ENCODE data around the gene ESAM. TPM values are rescaled to one million over a fixed set of nuclear protein-coding genes. Genes with fewer than 3 reads are reported as not detected.

ESAM gene
- total RNA-seq, 1 donor from 2014 or later = 9.9 TPM

- H3K4me3 ChIP-seq (ENCODE audit: low read depth, low read length) = no peak overlapping the region
- no peak for DNase-seq (ENCODE audit: low read depth)
- no peak for TF ChIP-seq CTCF (conservative IDR thresholded peaks at IDR 0.05; ENCODE audit: low read depth, low read length)
Observed at GRCh38 chr11:124757320-124757719, 4.8 kb downstream of the ESAM start.

DNA sequence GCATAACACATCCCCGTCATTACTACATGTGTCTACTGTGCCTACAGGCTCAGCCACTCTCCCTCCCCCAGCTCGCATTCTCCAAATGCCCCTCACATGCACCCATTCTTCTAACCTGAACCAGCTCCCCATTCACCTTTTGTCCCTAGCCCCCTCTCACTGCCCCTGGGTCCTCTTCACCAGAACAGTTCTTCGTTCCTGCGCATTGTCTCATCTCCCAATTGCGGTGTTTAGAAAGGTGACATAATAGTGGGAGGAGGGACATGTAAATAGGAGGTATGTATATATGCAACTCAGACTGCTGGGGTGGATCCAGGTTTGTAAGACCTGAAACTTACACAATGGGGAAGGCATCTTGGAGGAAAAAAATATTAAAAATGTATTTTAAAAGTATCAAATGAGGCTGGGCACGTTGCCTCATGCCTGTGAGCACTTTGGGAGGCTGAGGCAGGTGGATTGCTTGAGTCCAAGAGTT, 5.3 kb downstream of the ESAM start:
- no peak for DNase-seq (ENCODE audit: low read depth)
- H3K4me3 ChIP-seq (ENCODE audit: low read depth, low read length) = no peak overlapping the region
- TF ChIP-seq CTCF (conservative IDR thresholded peaks at IDR 0.05; ENCODE audit: low read depth, low read length) = no peak

DNA sequence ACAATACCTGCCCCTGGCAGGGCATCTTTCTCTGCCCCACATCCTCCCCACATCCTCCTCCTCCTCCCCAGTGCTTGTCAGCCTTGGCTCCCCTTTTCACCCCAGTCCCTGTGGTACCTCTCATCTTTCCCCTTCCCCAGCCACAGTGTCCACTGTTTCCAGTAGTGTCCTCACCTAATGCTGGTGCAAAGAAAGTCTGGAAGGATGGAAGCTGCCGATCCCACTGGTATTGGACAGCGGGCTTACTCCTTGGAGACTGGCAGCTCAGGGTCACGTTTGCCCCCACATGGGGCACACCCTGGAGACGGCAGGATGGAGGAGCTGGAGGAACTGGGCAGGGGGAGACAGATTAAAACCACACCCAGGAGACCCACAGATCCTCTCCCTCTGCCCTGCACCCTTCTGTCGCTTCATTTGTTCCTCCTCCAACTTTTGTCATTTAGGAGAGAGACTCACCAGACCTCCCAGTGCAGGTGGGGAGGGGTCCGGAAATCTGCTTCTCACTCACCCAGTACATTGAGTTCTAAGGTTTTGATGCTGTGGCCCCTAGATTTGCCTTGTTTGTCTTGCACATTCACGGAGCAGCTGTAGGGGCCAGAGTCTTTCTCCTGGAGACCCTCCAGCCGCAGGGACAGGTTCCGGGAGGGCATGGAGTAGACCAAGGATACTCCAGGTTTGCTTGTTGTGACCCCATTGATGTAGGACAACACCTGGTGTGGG, 5.9 kb downstream of the ESAM start:
- no peak for TF ChIP-seq CTCF (conservative IDR thresholded peaks at IDR 0.05; ENCODE audit: low read depth, low read length)
- no peak for DNase-seq (ENCODE audit: low read depth)
- no peak overlapping the region for H3K4me3 ChIP-seq (ENCODE audit: low read depth, low read length)

DNA sequence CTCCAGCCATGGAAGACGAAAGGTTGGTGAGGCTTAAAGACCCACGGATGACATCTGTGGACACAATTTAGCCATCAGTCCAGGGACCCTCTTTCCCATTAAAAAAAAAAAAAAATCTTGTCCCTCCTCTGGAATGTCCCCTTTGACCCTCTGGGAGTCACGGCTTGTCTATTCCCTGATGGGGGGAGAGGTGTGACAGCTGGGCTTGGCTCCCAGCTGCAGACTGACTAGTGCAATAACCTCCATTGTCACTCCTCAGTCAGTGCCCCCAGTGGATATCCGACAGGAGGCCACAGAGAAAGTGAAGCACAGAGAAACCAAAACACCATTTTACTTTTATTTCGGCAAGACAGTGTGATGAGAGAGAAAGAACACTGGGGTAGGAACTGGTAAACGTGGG, 7.4 kb downstream of the ESAM start:
- H3K4me3 ChIP-seq (ENCODE audit: low read depth, low read length) = no peak overlapping the region
- no peak for TF ChIP-seq CTCF (conservative IDR thresholded peaks at IDR 0.05; ENCODE audit: low read depth, low read length)
- no peak for DNase-seq (ENCODE audit: low read depth)

DNA sequence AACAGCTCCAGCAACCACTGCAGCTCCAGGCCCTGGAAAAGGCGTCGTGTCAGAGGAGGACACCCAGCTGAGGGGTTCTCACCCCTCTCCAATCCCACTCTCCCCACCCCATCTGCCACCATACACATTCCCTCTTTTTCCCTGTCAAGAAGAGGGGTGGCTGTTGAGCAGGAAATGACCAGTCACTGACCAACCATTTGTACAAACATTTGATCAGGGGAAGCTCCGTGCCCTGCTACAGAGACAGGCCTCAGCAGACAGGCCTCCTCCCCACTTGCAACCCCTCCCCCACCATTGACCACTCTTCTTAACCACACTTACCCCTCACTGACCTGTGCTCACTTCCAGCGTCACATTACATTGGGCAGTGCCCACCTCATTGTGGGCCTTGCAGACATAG, 7.8 kb downstream of the ESAM start:
- DNase-seq (ENCODE audit: low read depth) = no peak
- no peak overlapping the region for H3K4me3 ChIP-seq (ENCODE audit: low read depth, low read length)
- no peak for TF ChIP-seq CTCF (conservative IDR thresholded peaks at IDR 0.05; ENCODE audit: low read depth, low read length)

DNA sequence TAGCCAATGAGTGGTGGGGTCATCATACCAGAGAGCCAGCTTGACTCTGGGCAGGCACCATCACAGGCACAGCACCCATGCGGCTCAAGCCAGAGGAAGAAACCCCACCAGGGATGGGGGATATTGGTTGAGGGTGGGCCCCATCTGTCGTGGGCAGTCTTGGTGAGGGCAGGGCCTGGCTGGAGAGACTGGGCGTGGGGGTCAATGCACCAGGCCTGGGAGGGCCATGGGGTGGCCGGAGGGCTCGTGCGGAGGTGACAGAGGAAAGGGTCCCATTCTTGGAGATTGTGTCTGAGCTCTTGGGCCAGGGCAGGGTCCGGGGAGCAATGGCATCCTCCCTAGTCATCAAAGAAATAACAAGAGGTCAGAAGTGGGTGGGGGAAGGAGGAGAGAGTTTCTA, 8.5 kb downstream of the ESAM start:
- H3K4me3 ChIP-seq (ENCODE audit: low read depth, low read length) = no peak overlapping the region
- TF ChIP-seq CTCF (conservative IDR thresholded peaks at IDR 0.05; ENCODE audit: low read depth, low read length) = no peak
- no peak for DNase-seq (ENCODE audit: low read depth)

DNA sequence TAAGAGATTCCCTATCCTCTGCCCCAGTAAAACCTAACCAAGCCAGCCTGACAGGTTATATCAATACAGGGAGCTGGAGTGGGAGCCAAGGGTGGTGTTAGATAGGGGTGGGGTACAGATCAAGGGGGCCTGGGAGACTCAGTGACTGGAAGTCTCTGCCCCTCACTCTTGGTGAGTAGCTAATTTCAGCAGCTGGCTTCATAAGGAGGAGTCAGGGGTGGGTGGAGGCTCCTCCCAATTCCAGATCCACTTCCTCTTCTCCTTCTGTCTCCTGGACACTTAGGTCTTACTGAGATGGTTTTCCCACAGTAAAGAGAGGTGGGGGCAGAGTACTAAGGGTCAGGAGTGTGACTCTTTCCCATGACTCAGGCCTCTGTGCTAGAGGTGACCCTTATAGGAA, 8.9 kb downstream of the ESAM start:
- DNase-seq (ENCODE audit: low read depth) = no peak
- no peak for TF ChIP-seq CTCF (conservative IDR thresholded peaks at IDR 0.05; ENCODE audit: low read depth, low read length)
- H3K4me3 ChIP-seq (ENCODE audit: low read depth, low read length) = no peak overlapping the region

All from epithelial cell of proximal tubule (primary cell).